ENCODE data around the gene PPP2R2D.

The PPP2R2D gene

GRCh38 chr10:131954356-131954965 lies 53.7 kb downstream of the PPP2R2D start:
- DNase-seq, result no peak

DNA sequence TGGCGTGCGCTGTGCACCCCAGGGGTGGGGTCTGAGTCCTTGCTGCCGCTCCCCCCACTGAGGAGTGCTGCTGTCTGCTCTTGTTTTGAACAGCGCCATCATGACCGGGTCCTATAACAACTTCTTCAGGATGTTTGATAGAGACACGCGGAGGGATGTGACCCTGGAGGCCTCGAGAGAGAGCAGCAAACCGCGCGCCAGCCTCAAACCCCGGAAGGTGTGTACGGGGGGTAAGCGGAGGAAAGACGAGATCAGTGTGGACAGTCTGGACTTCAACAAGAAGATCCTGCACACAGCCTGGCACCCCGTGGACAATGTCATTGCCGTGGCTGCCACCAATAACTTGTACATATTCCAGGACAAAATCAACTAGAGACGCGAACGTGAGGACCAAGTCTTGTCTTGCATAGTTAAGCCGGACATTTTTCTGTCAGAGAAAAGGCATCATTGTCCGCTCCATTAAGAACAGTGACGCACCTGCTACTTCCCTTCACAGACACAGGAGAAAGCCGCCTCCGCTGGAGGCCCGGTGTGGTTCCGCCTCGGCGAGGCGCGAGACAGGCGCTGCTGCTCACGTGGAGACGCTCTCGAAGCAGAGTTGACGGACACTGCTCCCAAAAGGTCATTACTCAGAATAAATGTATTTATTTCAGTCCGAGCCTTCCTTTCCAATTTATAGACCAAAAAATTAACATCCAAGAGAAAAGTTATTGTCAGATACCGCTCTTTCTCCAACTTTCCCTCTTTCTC lies 55.0 kb downstream of the PPP2R2D start:
- no peak for DNase-seq

DNA sequence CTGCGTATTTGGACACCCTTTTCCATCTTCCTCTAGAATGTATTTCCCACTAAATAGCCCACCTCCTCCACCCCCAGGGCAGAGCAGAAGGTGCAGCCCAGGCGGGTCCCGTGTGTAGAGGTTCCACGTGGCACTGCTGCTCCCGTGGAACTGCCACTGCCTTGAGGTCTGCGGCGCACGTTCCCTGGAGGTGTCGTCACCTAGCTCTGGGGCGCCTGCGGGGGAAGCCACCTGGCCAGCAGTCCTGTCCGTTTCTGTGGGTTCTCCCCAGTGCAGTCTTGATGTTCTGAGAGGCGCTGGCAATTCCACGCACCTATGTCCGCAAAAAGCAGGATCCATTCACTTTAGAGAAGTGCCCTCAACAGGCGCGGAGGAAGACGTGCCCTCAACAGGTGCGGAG lies 59.0 kb downstream of the PPP2R2D start:
- no peak for DNase-seq

- no peak for DNase-seq
These were observed 59.8 kb downstream of the PPP2R2D start for GRCh38 chr10:131960631-131961046.

DNA sequence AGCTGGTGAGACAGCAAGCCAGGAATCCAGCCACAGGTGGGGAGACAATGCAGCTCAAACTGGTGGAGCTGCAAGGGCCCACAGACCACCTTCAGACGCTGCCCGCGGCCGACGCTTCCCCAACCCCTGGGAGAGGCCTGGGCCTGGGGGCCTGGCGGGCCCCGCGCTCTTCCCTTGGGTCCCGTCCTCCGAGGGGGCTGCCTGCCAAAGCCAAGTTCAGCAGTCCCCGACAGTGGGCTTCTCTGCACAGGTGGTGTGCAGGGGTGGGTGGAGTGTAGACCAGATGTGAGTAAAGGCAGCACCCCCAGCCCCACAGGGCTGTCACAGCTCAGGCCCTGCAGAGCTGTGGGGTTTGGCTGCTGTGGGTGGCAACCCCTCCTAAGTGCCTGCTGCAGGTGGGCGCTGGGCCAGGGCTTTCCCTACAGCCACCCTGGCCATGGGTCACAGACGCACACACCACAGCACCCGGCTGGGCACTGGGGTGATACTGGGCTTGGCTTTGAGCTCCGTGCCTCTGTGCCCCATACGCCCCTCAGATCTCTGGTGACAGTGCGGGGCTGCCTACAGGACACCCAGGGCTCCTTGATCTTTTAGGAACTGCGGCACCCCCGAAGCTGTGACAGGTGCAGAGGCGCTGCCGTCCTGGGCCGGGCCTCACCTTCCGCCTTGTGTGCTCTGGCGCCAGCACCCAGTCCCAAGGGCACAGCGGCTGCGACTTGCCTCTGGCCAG lies 60.4 kb downstream of the PPP2R2D start:
- DNase-seq, result no peak

DNA sequence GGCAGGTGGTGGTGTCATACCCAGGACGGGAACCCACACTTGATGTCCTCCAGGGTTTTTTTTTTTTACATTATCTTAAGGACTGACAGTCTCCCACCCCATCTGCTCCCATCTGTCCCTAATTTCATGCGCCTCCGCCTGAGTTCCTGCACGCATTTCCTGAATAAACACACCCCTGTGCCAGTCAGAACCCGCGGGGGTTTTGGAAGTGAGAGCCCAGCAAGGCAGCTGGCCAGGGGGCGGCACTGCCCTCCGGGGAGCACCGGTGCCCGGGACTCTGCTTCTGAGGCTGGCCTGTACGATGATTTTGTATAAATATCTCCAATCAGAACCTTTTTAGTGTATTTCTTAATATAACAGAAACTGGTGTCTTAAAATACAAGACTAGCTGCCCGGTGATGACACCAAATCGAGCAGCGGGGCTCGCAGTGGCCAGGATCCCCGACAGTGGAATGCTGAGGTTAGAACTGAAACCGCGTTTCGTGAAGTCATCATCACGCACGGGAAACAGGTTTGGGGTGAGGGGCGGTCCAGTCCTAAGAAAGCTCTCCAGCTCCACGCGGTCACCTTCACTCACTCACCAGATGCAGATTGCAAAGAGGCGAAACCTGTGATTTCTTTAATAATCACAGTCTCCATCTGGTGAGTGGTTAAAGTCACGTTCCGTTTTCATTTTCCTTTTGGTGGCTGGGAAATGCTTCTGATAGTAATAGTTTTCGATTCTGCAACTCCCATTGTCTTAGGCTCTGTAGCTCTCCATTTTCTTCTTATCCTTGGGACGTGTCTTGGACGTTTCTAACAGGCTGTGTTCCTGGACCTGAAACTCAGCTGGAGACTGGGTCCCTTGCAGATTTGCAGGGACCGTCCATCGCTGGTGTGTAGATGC lies 61.2 kb downstream of the PPP2R2D start:
- DNase-seq, result no peak

- DNase-seq, result no peak
These were observed 62.5 kb downstream of the PPP2R2D start for GRCh38 chr10:131963350-131963749.

DNA sequence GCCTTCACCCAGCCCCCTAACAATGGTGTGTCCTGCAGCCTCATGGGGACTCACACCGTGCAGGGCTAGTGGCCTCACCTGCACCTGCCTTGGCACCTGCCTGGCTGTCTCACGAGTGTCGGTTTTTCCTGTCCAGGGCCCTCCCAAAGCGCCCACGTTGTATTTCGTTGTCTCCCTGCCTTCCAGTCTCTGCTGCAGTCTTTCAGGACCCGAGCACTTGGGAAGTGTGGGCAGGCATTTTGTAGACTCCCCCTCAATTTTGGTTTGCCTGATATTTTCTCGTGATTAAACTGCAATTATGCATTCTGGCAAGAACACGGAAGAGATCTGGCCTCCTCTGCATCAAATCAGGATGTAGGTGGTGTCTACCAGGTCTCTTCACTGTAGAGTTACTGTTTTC lies 63.0 kb downstream of the PPP2R2D start:
- no peak for DNase-seq

DNA sequence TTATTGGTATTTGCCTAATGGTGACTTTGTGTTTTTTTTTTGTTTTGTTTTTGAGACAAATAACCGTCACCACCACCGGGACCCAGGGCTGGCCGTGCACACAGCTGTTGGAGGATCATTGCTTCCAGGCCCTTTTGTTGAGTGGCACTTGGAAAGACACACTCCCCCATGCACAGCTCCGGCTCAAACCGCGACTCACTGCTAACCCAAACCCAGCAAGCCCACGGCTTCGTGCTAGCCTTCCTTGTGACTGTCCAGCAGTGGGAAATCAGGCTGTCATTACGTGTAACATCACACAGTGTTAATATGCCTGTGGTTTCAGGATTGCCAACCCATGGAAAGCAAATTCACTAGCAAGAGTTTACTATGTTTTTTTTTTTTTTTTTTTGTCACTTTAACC lies 63.5 kb downstream of the PPP2R2D start:
- no peak for DNase-seq

DNA sequence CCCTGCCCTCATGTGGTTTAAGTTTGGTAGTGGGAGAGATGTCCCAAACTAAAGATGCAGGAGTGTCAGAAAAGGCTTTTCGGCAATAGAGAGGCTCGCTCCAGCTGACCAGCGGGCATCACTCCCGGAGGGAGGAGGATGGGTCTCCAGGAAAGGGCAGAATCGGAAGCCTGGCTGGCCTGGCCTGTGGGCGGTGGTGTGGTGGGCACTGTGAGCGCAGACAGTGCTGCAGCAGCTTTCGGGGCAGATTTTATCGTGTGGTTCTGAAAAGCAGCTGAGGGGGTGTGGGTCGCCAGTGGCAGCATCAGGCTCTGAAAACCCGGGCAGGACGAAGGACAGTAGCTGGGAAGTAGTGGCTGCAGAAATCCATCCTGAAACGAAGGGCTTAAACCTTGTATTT lies 68.1 kb downstream of the PPP2R2D start:
- DNase-seq, result no peak

DNA sequence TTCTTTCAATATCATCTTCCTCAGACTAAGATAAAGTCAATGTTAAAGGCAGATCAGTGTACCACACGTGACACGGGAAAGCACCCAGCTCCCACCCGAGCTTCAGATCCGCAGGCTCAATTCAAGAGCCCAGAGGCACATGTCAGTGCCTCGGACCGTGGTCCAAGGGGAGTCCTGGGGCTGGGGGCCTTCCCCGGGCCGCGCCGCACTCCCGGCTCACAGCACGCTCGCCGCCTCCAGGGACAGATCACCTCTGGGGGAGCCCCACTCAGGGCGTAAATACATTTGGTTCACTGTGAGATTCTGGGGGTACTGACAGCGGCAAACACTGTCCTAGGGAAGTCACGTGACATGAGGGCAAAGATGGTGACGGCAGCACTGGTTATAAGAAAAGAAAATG lies 70.1 kb downstream of the PPP2R2D start:
- no peak for DNase-seq

DNA sequence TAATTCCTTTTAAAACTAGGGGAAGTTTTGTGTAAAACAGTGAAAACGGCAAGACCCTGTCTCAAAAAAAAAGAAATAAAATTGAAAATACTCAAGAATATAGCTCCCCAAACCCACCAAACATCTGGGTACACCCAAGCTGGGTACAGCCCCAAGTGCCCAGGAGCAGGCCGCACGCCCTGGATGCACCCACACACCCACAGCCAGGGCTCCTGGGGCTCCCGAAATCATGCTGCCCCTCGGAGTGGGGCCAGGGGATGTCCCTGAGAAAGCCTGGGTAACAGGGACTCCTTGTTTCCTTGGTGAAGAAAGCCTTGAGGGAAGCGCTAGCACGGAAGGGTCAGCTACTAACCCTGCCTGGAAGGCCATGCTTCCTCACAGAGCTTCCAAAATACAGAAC lies 70.8 kb downstream of the PPP2R2D start:
- no peak for DNase-seq

GRCh38 chr10:131972474-131973071 lies 71.8 kb downstream of the PPP2R2D start:
- DNase-seq, result peak; percentile 15

DNA sequence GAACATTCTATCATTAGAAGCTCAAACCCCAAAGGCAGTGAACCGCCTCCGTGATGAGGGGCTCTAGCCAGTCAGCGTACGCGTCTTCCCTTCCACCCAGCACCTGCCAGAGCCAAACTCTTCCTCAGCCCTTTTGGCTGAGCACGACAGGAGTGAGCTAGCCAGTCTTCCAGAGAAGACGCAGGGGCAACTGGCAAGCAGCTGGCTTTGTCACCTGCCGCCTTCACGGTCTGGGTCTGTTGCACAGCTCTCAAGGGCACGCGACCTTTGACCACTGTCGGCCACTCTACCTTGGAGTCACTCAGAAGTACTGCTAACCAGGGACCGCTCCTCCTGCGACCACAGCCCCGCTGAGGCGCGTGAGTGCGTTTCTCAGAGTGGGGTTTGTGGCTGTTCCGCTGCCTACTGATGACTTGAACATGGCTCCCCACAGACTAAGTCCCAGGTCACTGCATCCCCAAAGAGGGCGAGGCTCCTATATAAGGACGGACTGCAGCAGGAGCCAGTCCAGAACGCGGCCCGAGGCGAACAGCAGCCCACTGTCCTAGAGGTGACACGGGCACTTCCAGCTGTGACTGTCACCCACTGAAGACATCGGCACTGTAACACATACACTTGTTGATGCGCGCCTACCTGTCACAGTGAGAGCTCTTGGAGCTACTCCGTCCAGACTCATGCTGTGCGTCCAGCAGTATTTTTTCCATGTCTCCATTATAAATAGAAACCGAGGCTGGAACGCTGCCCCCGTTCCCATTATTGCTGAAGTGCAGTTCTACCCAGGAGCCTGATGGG lies 72.5 kb downstream of the PPP2R2D start:
- DNase-seq, result no peak

- no peak for DNase-seq
These were observed 73.4 kb downstream of the PPP2R2D start for GRCh38 chr10:131974034-131974817.

GRCh38 chr10:131975003-131975402 lies 74.2 kb downstream of the PPP2R2D start:
- DNase-seq, result no peak

DNA sequence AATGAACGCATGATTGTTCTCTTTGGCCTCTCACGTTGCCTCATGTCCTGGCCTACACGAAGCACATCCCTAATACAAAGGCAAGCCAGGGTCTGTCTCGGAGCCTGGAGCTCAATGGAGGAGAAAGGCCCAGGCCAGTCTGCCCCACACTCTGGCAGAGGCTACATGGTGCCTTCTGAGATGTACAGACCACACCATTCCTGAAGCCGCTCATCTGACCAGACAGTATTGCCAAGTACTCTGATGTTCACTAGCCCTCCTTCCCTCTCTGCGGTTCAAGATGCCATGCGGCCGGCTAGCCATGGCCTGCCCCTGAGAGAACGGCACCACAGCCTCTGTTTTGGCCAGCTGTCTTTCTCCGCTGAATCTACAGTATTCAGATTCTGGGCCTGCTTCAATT lies 75.0 kb downstream of the PPP2R2D start:
- no peak for DNase-seq

DNA sequence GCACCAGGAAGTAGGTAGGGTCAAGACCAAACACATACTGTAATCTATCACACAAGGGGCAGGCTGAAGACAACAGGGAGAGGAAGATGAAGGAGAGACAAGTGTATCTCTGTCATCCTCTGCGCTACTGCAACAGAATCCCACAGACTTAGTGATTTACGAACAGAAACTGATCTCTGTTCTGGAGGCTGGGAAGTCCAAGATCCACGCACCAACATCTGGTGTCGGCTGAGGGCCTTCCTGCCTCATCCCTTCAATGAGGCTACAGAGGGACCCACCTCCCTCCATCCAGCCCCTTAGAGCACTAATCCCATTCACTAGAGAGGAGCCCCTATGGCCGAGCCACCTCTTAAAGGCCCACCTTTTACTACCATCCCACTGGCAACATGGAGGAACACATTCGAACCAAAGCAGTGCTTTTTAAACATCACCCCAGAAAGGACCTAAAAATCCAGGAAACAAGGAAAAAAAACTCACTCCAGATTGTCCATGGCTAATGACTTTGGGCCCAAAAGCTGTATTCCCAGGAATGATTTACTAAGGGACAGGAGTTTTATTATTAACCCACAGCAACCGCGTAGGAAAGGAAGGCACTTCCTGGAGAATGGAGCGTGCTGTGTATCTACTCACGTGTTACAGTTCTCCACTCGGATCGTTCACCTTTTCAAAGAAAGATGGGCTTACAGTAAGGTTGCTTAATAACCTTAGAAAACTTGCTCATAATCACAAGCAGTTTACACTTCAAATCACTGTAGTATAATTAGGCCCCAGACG lies 76.7 kb downstream of the PPP2R2D start:
- no peak for DNase-seq

DNA sequence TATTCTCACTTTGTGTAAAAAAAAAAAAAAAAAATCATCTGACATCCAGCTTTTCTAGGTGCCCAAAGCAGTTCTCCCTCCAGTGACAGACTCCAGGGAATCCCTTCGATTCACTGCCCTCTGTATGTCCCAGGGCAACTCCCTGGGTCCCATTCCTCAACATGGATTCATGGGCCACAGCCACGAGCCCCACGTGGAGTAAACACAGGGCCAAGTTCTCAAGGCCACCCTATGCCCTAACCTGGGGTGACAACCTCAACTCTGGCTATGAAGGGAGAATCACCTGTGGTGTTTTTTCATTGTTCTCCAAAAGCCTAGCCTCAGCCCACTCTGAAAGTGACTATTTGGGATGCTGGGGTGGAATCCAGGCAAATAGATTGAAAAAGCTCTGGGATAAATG lies 77.6 kb downstream of the PPP2R2D start:
- DNase-seq, result no peak

- no peak for DNase-seq
These were observed 78.0 kb downstream of the PPP2R2D start for GRCh38 chr10:131978851-131979250.
